SK-N-SH (cell line): Measurements from ENCODE around the gene SLC22A23. TPM values are rescaled to one million over a fixed set of nuclear protein-coding genes. Genes with fewer than 3 reads are reported as not detected.

Experiments used
- CTCF ChIA-PET: fragments of 300-600, 350-600 bp; formaldehyde crosslinking; extraction: SDS; loops from one replicate; lab custom pipeline; 2021; lab: Yijun Ruan, JAX
- POLR2A ChIA-PET: fragments of 350-600 bp; sonication (Branson Sonifier 250); formaldehyde crosslinking; extraction: SDS; loops from one replicate; lab custom pipeline; 2020; ENCODE audit warnings: antibody characterized with exemption, inconsistent platforms; lab: Yijun Ruan, JAX
- DNase-seq: peaks from one replicate; pipeline ENCODE4 v3.0.0; 2012
- H2AFZ ChIP-seq: fragments of 200-600 bp; sonication (generic); 2 replicates; pipeline ENCODE4 v1.8.1; 2016; ENCODE audit warnings: antibody characterized with exemption, mild to moderate bottlenecking, low read depth
- H3F3A ChIP-seq: fragments of 200-600 bp; sonication (generic); replicated peaks from 2 replicates; pipeline ENCODE3; 2016; ENCODE audit warnings: antibody characterized with exemption, mild to moderate bottlenecking; ENCODE audit not compliant: insufficient read depth
- H3K27ac ChIP-seq, 2 experiments: fragments of 200-500 bp in 1 of 2; fragments of 200-600 bp in 1 of 2; sonication (Bioruptor generic) in 1 of 2; sonication (generic), shearing (Covaris generic) in 1 of 2; 2 replicates each; pipeline versions ENCODE4 v1.5.1 to v1.6.1; 2014 to 2016; ENCODE audit warnings: low read depth in 2 of 2, inconsistent platforms in 1 of 2, low read length in 1 of 2, mild to moderate bottlenecking in 1 of 2, mixed read lengths in 1 of 2
- H3K27me3 ChIP-seq: fragments of 200-600 bp; sonication (generic), shearing (Covaris generic); 2 replicates; pipeline ENCODE4 v1.6.1; 2016; ENCODE audit warnings: mixed run types; ENCODE audit not compliant: insufficient read depth
- H3K36me3 ChIP-seq, 2 experiments: fragments of 200-500 bp in 1 of 2; fragments of 200-600 bp in 1 of 2; sonication (Bioruptor generic) in 1 of 2; sonication (generic) in 1 of 2; replicated peaks in 1 of 2; 2 replicates each; pipeline versions ENCODE3 to v1.5.1; 2014 to 2016; ENCODE audit warnings: low read length in 1 of 2, mild to moderate bottlenecking in 1 of 2; ENCODE audit not compliant: insufficient read depth in 2 of 2, control insufficient read depth in 1 of 2
- H3K4me1 ChIP-seq, 2 experiments: fragments of 200-500 bp in 1 of 2; fragments of 200-600 bp in 1 of 2; sonication (Bioruptor generic) in 1 of 2; sonication (generic), shearing (Covaris generic) in 1 of 2; 2 replicates each; pipeline versions ENCODE4 v1.5.1 to v1.6.1; 2014 to 2016; ENCODE audit warnings: low read depth in 1 of 2, low read length in 1 of 2, mixed run types in 1 of 2; ENCODE audit not compliant: insufficient read depth in 2 of 2, control insufficient read depth in 1 of 2
- H3K4me2 ChIP-seq: fragments of 200-600 bp; sonication (generic), shearing (Covaris generic); 2 replicates; pipeline ENCODE4 v1.6.1; 2017; ENCODE audit warnings: mixed run types
- H3K4me3 ChIP-seq, 2 experiments: fragments of 200-500 bp in 1 of 2; fragments of 200-600 bp in 1 of 2; sonication (Bioruptor generic) in 1 of 2; sonication (generic), shearing (Covaris generic) in 1 of 2; 2 replicates each; pipeline versions ENCODE4 v1.5.1 to v1.8.1; 2014 to 2016; ENCODE audit warnings: low read depth in 2 of 2, inconsistent platforms in 1 of 2, low read length in 1 of 2, mild to moderate bottlenecking in 1 of 2, mixed read lengths in 1 of 2, moderate library complexity in 1 of 2
- H3K79me2 ChIP-seq: fragments of 200-600 bp; sonication (generic); 2 replicates; pipeline ENCODE4 v1.8.1; 2017; ENCODE audit warnings: mild to moderate bottlenecking; ENCODE audit not compliant: insufficient read depth
- H3K9ac ChIP-seq: fragments of 200-600 bp; sonication (generic); 2 replicates; pipeline ENCODE4 v1.6.1; 2017; ENCODE audit warnings: mixed run types
- H3K9me2 ChIP-seq: fragments of 200-600 bp; sonication (generic); 2 replicates; pipeline ENCODE4 v1.6.1; 2017; ENCODE audit warnings: mixed run types
- H3K9me3 ChIP-seq: fragments of 200-600 bp; sonication (generic); 2 replicates; pipeline ENCODE4 v1.6.1; 2017; ENCODE audit warnings: mixed run types, mild to moderate bottlenecking, moderate library complexity
- H4K20me1 ChIP-seq: fragments of 200-600 bp; sonication (generic); 2 replicates; pipeline ENCODE4 v1.6.1; 2017; ENCODE audit warnings: mild to moderate bottlenecking, mixed run types; ENCODE audit not compliant: insufficient read depth
- CHD2 ChIP-seq: fragments of 150-350 bp; IDR thresholded peaks from 2 replicates; pipeline ENCODE4 v1.6.1; 2018; ENCODE audit warnings: low read length; ENCODE audit not compliant: partially characterized antibody
- EP300 ChIP-seq, 2 experiments: IDR thresholded peaks; 2 replicates each; pipeline versions ENCODE4 v1.4.0 to v1.6.1; 2012; ENCODE audit warnings: borderline replicate concordance in 1 of 2, low read depth in 1 of 2, low read length in 1 of 2
- EZH2phosphoT487 ChIP-seq: fragments of 200-600 bp; sonication (generic); IDR thresholded peaks from 2 replicates; pipeline ENCODE4 v1.6.1; 2017; ENCODE audit warnings: low read depth, mixed run types, mild to moderate bottlenecking, antibody characterized with exemption, moderate library complexity, borderline replicate concordance
- FOXM1 ChIP-seq: IDR thresholded peaks from 2 replicates; pipeline ENCODE4 v1.4.0; 2012; ENCODE audit warnings: low read depth, mild to moderate bottlenecking
- MXI1 ChIP-seq: IDR thresholded peaks from 2 replicates; pipeline ENCODE4 v1.6.1; 2012; ENCODE audit warnings: mild to moderate bottlenecking, low read depth, low read length, improper control_type of control experiment
- NRF1 ChIP-seq: IDR thresholded peaks from 2 replicates; pipeline ENCODE4 v1.6.1; 2012; ENCODE audit warnings: low read depth, mild to moderate bottlenecking, low read length
- POLR2AphosphoS5 ChIP-seq: IDR thresholded peaks from 2 replicates; pipeline ENCODE4 v1.6.1; 2012; ENCODE audit warnings: low read depth, low read length
- RCOR1 ChIP-seq: fragments of 150-350 bp; IDR thresholded peaks from 2 replicates; pipeline ENCODE4 v1.6.1; 2017; ENCODE audit warnings: antibody characterized with exemption, low read length
- REST ChIP-seq: IDR thresholded peaks from 2 replicates; pipeline ENCODE4 v1.6.1; 2012; ENCODE audit warnings: mild to moderate bottlenecking, low read depth, low read length, moderate library complexity
- RFX5 ChIP-seq: IDR thresholded peaks from 2 replicates; pipeline ENCODE4 v1.6.1; 2012; ENCODE audit warnings: mild to moderate bottlenecking, improper control_type of control experiment, low read length
- RXRA ChIP-seq: IDR thresholded peaks from 2 replicates; pipeline ENCODE4 v1.4.0; 2012; ENCODE audit warnings: low read depth, mild to moderate bottlenecking, borderline replicate concordance
- SIN3A ChIP-seq: IDR thresholded peaks from 2 replicates; pipeline ENCODE4 v1.6.1; 2012; ENCODE audit warnings: low read depth, mild to moderate bottlenecking, low read length, moderate library complexity, borderline replicate concordance
- TAF1 ChIP-seq: IDR thresholded peaks from 2 replicates; pipeline ENCODE4 v1.6.1; 2012; ENCODE audit warnings: low read depth, mild to moderate bottlenecking, low read length, moderate library complexity, borderline replicate concordance
- TEAD4 ChIP-seq: IDR thresholded peaks from 2 replicates; pipeline ENCODE4 v1.4.0; 2012; ENCODE audit warnings: mild to moderate bottlenecking, borderline replicate concordance; ENCODE audit not compliant: insufficient read depth
- YY1 ChIP-seq: IDR thresholded peaks from 2 replicates; pipeline ENCODE4 v1.4.0; 2012; ENCODE audit warnings: low read depth, mild to moderate bottlenecking
- ZBTB33 ChIP-seq: IDR thresholded peaks from 2 replicates; pipeline ENCODE4 v1.4.0; 2012; ENCODE audit warnings: low read depth, borderline replicate concordance
- WGBS: methylation state at CpG from one replicate; pipeline ENCODE4 v1.1.6; 2017; ENCODE audit warnings: low lambda C conversion rate; 5-methylcytosine and 5-hydroxymethylcytosine counted together
- polyA plus RNA-seq, 3 experiments: library from polyadenylated mRNA; depleted of rRNA; stranded (reverse); fragments of >200 nt; gene quantifications; 2 replicates each; pipeline ENCODE4 v1.2.3, GENCODE V29; 2012

SLC22A23 gene
- polyA plus RNA-seq, 1 of the 3 experiments (the other 2 are of a cell fraction): not detected

- TF ChIP-seq POLR2AphosphoS5 (no peak), SIN3A (no peak)
- TF ChIP-seq, all 33 proteins: peak for 0
Observed at GRCh38 chr6:3310703-3311102, 146.1 kb downstream of the SLC22A23 start (continued).

GRCh38 chr6:3310051-3310448 lies 146.8 kb downstream of the SLC22A23 start:
- 38% methylated on average over 6 of the region's 6 CpGs for WGBS
- Histone ChIP-seq H3K4me1 (peaks cover 0 to 17% of the 10 kb centered on the region in 2 experiments; a peak in 1 of 4 replicates), H3K36me3 (no peaks in the 10 kb centered on the region), H3K27ac (no peak overlapping the region), H3F3A (no peaks in the 10 kb centered on the region), H3K27me3 (peaks cover 64% of the 10 kb centered on the region), H3K9me2 (no peaks in the 10 kb centered on the region), H3K4me2 (no peak overlapping the region), H3K79me2 (no peaks in the 10 kb centered on the region), H2AFZ (no peak overlapping the region), H3K9me3 (no peaks in the 10 kb centered on the region)
- no peak for DNase-seq
- ChIA-PET CTCF (interaction anchor here (1.2 kb wide), 1 partner anchor 30 kb away, joined by 5 read pairs; no protein-coding TSS in a partner anchor), POLR2A (no interaction called here)
- TF ChIP-seq CHD2 (no peak), MXI1 (no peak), REST (no peak), FOXM1 (no peak), EZH2phosphoT487 (no peak), TEAD4 (no peak), ZBTB33 (no peak), NRF1 (no peak), SIN3A (no peak), RFX5 (no peak), YY1 (no peak), TAF1 (no peak), RXRA (no peak), RCOR1 (no peak), EP300 (IDR thresholded peaks at IDR 0.05; ENCODE audit: borderline replicate concordance in 1 of 2, low read depth in 1 of 2, low read length in 1 of 2) (no peak)
- TF ChIP-seq, all 33 proteins: peak for 0
- no peaks in the 10 kb centered on the region for H4K20me1 ChIP-seq
- H3K9ac ChIP-seq: no peak overlapping the region
- no peak overlapping the region for H3K4me3 ChIP-seq
